LNCAP (cell line): ENCODE results near the gene C1orf159.

Source experiments
- CTCF ChIP-seq: fragments of 450-650 bp; IDR thresholded peaks from 2 replicates; pipeline ENCODE4 v1.5.1; 2017; ENCODE audit warnings: mild to moderate bottlenecking

Gene C1orf159

DNA sequence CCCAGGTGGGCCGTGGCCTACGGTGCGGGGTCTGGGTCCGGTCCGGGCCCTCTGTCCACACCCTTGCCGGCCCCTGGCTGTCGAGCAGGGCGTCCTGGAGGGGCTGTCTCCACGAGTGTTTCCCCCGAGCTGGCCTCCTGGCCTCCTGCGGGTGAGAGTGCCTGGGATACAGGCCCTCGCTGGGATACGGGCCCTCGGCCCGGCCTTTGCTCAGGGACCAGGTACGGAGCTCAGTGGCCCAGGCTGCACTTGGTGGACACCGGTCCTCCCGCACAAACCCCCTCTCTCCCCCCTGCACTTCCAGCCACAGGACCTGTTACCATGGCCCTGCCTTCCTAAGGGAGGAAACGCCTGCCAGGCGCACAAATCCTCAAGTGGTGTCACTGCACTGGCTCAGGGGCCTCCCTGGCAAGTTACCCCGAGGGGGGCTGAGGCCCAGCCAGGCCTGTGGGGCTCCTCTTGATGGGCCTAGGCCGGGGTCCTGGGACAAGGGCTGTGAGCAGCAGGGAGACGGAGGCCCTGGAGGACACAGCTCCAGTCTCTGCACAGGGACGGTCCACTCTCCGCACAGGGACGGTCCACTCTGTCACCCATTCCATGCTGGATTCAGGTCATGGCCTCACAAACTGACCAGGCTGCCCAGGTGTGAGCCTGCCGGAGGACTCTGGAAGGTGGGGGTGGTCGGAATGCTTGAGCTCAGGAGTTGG lies 23.6 kb downstream of the C1orf159 start:
- no peak for TF ChIP-seq CTCF

DNA sequence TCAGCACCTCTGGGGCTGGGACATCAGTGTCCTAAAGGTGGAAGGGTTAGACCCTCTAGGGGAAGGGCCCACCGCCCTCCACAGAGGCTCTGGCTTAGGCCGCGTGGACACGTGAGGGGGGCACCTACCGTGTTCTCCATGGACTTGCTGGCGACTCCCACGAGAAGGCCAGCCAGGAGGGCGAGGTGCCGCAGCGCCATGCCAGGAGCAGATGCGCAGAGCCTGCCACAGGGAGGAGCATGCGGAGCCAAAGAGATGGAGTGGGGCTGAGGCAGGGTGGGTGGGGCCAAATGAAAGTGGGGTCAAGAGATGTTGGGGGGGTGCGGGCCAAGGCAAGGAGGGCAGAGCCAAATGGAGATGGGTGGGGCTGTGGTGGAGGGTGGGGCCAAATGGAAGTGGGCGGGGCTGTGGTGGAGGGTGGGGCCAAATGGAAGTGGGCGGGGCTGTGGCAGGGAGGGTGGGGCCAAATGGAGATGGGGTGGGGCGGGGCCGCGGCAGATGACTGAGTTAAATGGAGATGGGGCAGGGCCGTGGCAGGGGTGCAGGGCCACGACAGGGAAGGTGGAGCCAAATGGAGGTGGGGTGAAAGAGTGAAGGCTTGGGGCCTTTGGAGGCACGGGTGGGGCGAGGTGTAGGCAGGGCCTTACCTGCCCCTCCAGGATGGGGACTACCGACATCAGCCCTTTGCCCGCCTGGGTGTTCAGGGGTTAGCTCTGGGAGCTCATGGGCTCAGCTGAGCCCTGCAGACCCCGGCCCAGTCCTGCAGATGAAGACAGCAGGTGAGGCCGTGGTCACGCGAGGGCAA lies 24.3 kb downstream of the C1orf159 start:
- TF ChIP-seq CTCF = no peak

DNA sequence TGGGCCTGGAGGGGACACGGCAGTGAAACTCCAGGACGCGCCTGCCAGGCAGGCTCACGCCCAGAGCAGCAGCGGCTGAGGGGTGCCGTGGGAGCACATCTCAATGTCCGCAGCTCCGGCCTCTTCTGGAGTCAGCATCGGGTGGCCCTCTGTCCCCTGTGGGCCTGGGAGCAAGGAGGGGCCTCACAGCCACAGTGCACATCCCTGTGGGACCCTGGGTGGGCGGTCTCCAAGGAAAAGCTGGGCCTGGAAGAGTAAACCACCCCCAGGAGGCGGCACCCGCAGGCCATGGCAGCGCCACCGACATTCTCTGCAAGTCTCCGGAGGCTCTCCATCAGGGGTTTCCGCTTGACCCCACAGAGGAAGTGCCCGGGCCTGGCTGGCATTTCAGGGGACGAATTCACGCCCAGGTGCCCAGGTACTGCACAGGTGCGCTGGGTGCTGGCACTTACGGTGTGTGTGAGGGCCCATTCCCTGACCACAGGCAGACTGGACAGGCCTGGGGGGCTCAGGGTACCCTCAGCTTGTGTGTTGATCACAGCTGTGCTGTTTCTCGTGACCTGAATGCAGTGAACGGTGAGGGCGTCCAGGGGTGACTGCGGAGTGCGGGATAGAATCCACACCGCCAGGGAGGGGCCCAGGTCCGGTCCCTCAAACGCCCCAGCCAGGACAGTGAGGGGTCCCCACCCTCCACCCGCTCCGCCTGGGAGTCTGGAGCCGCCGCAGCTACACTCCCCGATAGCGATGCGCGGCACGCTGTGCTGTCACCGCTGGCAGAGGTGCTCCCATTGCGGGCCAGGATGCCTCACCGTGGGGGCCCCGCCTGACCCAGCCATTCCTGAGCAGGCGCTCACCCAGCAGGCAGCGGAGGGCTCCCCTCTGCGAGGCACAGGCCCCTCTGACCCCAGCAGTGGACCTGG lies 25.2 kb downstream of the C1orf159 start:
- no peak for TF ChIP-seq CTCF

- TF ChIP-seq CTCF = no peak
These were observed 26.0 kb downstream of the C1orf159 start for GRCh38 chr1:1089731-1090423.

DNA sequence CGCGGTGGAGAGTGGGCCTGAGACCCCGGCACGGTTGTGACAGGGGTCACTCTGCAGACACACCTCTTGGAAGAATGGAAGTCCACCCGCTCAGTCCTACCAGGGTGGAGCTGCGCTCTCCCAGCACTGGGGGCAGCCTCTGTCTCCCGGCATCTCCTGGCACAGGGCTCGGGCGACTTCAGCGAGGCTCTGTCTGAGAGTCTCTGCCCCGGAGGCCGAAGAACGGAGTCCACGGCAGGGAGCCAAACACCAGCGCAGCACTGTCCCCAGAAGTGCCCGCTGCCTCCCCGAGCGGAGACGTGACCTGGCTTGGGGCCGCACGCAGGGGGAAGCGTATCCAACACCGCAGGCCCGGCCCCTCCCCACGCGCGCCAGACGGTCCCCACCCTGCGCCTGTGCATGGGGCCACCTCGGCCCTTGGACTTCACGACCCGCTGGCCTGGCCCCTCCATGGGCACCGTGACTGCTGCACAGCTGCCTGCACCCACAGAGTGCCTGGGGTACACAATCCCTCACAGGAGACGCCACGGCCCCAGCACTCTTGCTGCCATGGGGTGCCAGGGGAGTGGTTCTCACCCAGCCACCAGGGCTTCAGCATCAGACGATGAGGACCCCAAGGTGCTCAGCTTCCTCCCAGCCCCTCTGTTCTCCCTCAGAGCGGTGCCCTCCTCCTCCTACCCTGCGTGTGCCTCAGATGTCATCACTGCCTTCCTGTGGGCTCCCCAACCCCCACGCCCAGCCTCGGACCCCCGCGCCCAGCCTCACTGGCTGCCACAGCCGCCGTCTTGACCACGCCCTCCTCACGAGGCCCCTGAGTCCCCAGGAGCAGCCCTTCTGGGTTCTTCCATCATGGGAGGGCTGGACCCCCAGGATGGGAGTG lies 26.8 kb downstream of the C1orf159 start:
- no peak for TF ChIP-seq CTCF

GRCh38 chr1:1088029-1088800 lies 27.7 kb downstream of the C1orf159 start:
- TF ChIP-seq CTCF = no peak
